HCT116 (cell line): ENCODE data around the gene ZNF516. TPM values are rescaled to one million over a fixed set of nuclear protein-coding genes. Genes with fewer than 3 reads are reported as not detected.

Experiments used
- ATAC-seq: fragments of 200-7000 bp; cut with Tn5 transposase; 2 replicates; pipeline ENCODE4 v1.9.1; 2020; ENCODE audit warnings: mild to moderate bottlenecking, moderate library complexity
- BruUV-seq: library from RNA; stranded (reverse); fragments of 400-500 nt; replicated peaks from 2 replicates; lab custom pipeline; 2021; lab: Mats Ljungman, UMichigan
- CTCF ChIA-PET: fragments of 300-600 bp; sonication (Branson Sonifier 250); formaldehyde crosslinking; loops from one replicate; lab custom pipeline; 2021; ENCODE audit warnings: antibody characterized with exemption; lab: Charles Lee
- POLR2A ChIA-PET: fragments of 300-600, 350-600 bp; sonication (Branson Sonifier 250); formaldehyde crosslinking; loops from one replicate; lab custom pipeline; 2021; ENCODE audit warnings: antibody characterized with exemption; lab: Charles Lee
- RAD21 ChIA-PET, 2 experiments: fragments of 300-600 bp; sonication (Branson Sonifier 250); formaldehyde crosslinking; loops; one replicate each; lab custom pipeline; 2023; ENCODE audit warnings: low total read pairs in 2 of 2; ENCODE audit not compliant: uncharacterized antibody in 2 of 2, unreplicated experiment in 2 of 2, low non-redundant PET in 1 of 2; lab: Charles Lee
- DNase-seq: peaks from one replicate; pipeline ENCODE4 v3.0.0-alpha.2; 2010; ENCODE audit warnings: low read depth, low spot score
- H2AFZ ChIP-seq: fragments of 200-600 bp; shearing (Covaris generic), sonication (generic); 2 replicates; pipeline ENCODE4 v1.6.1; 2017; ENCODE audit warnings: low read depth, mixed run types, mixed read lengths, antibody characterized with exemption, low read length; ENCODE audit not compliant: poor library complexity, severe bottlenecking
- H3K27ac ChIP-seq: 2 replicates; pipeline ENCODE4 v1.5.1; 2012; ENCODE audit warnings: low read depth, low read length
- H3K27me3 ChIP-seq: fragments of 200-600 bp; sonication (generic); 2 replicates; pipeline ENCODE4 v1.6.1; 2016; ENCODE audit warnings: mixed run types, low read length, mixed read lengths; ENCODE audit not compliant: insufficient read depth
- H3K36me3 ChIP-seq, 2 experiments: fragments of 200-500 bp in 1 of 2; fragments of 200-600 bp in 1 of 2; sonication (Bioruptor generic) in 1 of 2; sonication (generic) in 1 of 2; 2 replicates each; pipeline versions ENCODE4 v1.5.1 to v1.6.1; 2014 to 2016; ENCODE audit warnings: low read length in 2 of 2, inconsistent platforms in 1 of 2, mixed read lengths in 1 of 2, mixed run types in 1 of 2; ENCODE audit not compliant: insufficient read depth in 2 of 2, control insufficient read depth in 1 of 2
- H3K4me1 ChIP-seq, 2 experiments: fragments of 200-600 bp in 1 of 2; sonication (generic) in 1 of 2; 2 replicates each; pipeline versions ENCODE4 v1.5.1 to v1.6.1; 2012 to 2017; ENCODE audit warnings: low read length in 2 of 2, inconsistent platforms in 1 of 2, mild to moderate bottlenecking in 1 of 2, mixed read lengths in 1 of 2, mixed run types in 1 of 2, moderate library complexity in 1 of 2; ENCODE audit not compliant: insufficient read depth in 2 of 2, control insufficient read depth in 1 of 2
- H3K4me2 ChIP-seq: fragments of 200-600 bp; sonication (generic); 2 replicates; pipeline ENCODE4 v1.6.1; 2017; ENCODE audit warnings: mixed run types, low read length, mixed read lengths
- H3K4me3 ChIP-seq, 2 experiments: fragments of 200-600 bp in 1 of 2; sonication (generic) in 1 of 2; replicated peaks in 1 of 2; 2 replicates each; pipeline ENCODE4 v1.5.1; 2011 to 2016; ENCODE audit warnings: low read length in 2 of 2, control low read depth in 1 of 2, low read depth in 1 of 2, mild to moderate bottlenecking in 1 of 2, mixed read lengths in 1 of 2, mixed run types in 1 of 2
- H3K79me2 ChIP-seq: fragments of 200-600 bp; sonication (generic); 2 replicates; pipeline ENCODE4 v1.6.1; 2017; ENCODE audit warnings: mild to moderate bottlenecking, mixed run types, low read length, moderate library complexity, mixed read lengths; ENCODE audit not compliant: insufficient read depth
- H3K9ac ChIP-seq: fragments of 200-600 bp; sonication (generic); 2 replicates; pipeline ENCODE4 v1.6.1; 2016; ENCODE audit warnings: low read length, mixed read lengths
- H3K9me2 ChIP-seq: fragments of 200-600 bp; sonication (generic), shearing (Covaris generic); 2 replicates; pipeline ENCODE4 v1.6.1; 2017; ENCODE audit warnings: mixed run types, mild to moderate bottlenecking, moderate library complexity; ENCODE audit not compliant: insufficient read depth
- H3K9me3 ChIP-seq, 2 experiments: fragments of 200-500 bp in 1 of 2; fragments of 200-600 bp in 1 of 2; sonication (Bioruptor generic) in 1 of 2; sonication (generic) in 1 of 2; 2 replicates each; pipeline ENCODE4 v1.6.1; 2014 to 2017; ENCODE audit warnings: low read length in 2 of 2, mixed read lengths in 2 of 2, inconsistent platforms in 1 of 2, low read depth in 1 of 2, mild to moderate bottlenecking in 1 of 2, mixed run types in 1 of 2, moderate library complexity in 1 of 2; ENCODE audit not compliant: control insufficient read depth in 1 of 2, insufficient read depth in 1 of 2
- H4K20me1 ChIP-seq: fragments of 200-600 bp; sonication (generic), shearing (Covaris generic); 2 replicates; pipeline ENCODE4 v1.6.1; 2017; ENCODE audit warnings: mixed run types, mild to moderate bottlenecking, moderate library complexity; ENCODE audit not compliant: insufficient read depth
- CBX3 ChIP-seq: IDR thresholded peaks from 2 replicates; pipeline ENCODE4 v1.6.1; 2012; ENCODE audit warnings: low read depth
- CEBPB ChIP-seq: IDR thresholded peaks from 2 replicates; pipeline ENCODE4 v1.6.1; 2012; ENCODE audit warnings: low read depth
- EGR1 ChIP-seq: IDR thresholded peaks from 2 replicates; pipeline ENCODE4 v1.6.1; 2012; ENCODE audit warnings: low read depth
- ELF1 ChIP-seq: IDR thresholded peaks from 2 replicates; pipeline ENCODE4 v1.6.1; 2012; ENCODE audit warnings: low read depth, borderline replicate concordance
- EZH2 ChIP-seq: fragments of 200-600 bp; sonication (generic); IDR thresholded peaks from 2 replicates; pipeline ENCODE4 v1.6.1; 2017; ENCODE audit warnings: antibody characterized with exemption, mixed run types
- FOSL1 ChIP-seq: IDR thresholded peaks from 2 replicates; pipeline ENCODE4 v1.6.1; 2012; ENCODE audit warnings: low read depth
- POLR2A ChIP-seq: IDR thresholded peaks from 2 replicates; pipeline ENCODE4 v1.7.0; 2011; ENCODE audit warnings: borderline replicate concordance; ENCODE audit not compliant: insufficient read depth, insufficient read length; ENCODE audit errors: extremely low read depth
- POLR2AphosphoS5 ChIP-seq: IDR thresholded peaks from 2 replicates; pipeline ENCODE4 v1.6.1; 2011; ENCODE audit warnings: mild to moderate bottlenecking, low read depth, low read length, moderate library complexity
- RAD21 ChIP-seq: IDR thresholded peaks from 2 replicates; pipeline ENCODE4 v1.6.1; 2012; ENCODE audit warnings: low read depth, mild to moderate bottlenecking
- SIN3A ChIP-seq: IDR thresholded peaks from 2 replicates; pipeline ENCODE4 v1.6.1; 2012; ENCODE audit warnings: low read depth
- SP1 ChIP-seq: IDR thresholded peaks from 2 replicates; pipeline ENCODE4 v1.6.1; 2012; ENCODE audit warnings: low read depth
- SRF ChIP-seq: IDR thresholded peaks from 2 replicates; pipeline ENCODE4 v1.6.1; 2012; ENCODE audit warnings: low read depth
- TCF7L2 ChIP-seq: IDR thresholded peaks from 2 replicates; pipeline ENCODE4 v1.7.0; 2011; ENCODE audit warnings: borderline replicate concordance, inconsistent platforms; ENCODE audit not compliant: insufficient read depth, insufficient read length; ENCODE audit errors: extremely low read depth
- YY1 ChIP-seq: IDR thresholded peaks from 2 replicates; pipeline ENCODE4 v1.6.1; 2011; ENCODE audit warnings: low read length, low read depth, moderate library complexity, mild to moderate bottlenecking; ENCODE audit not compliant: insufficient replicate concordance; ENCODE audit errors: extremely low read depth
- ZFX ChIP-seq: fragments of 450-650 bp; IDR thresholded peaks from 2 replicates; pipeline ENCODE4 v1.6.1; 2017
- ZNF274 ChIP-seq: fragments of 200-500 bp; sonication (Bioruptor generic); IDR thresholded peaks from 2 replicates; pipeline ENCODE4 v1.6.1; 2014; ENCODE audit warnings: mild to moderate bottlenecking, low read depth, low read length, inconsistent platforms
- intact Hi-C: fragments of 100-400 bp; cut with micrococcal nuclease; formaldehyde crosslinking; loops from 2 replicates; pipeline ENCODE4 v1.10.0; 2022
- total RNA-seq: library from RNA; stranded (reverse); gene quantifications from one replicate; pipeline ENCODE4 v1.2.1, GENCODE V29; 2021; ENCODE audit not compliant: unreplicated experiment
- TF ChIP-seq, protein P1 (sequence below): IDR thresholded peaks from 2 replicates; pipeline ENCODE4 v1.6.1; 2012; ENCODE audit warnings: low read depth
- TF ChIP-seq, protein P2 (sequence below): IDR thresholded peaks from 2 replicates; pipeline ENCODE4 v1.6.1; 2011; ENCODE audit warnings: mild to moderate bottlenecking, low read length, moderate library complexity; ENCODE audit not compliant: insufficient replicate concordance; ENCODE audit errors: extremely low read depth
- TF ChIP-seq, protein P3 (sequence below): IDR thresholded peaks from 2 replicates; pipeline ENCODE4 v1.6.1; 2012
- TF ChIP-seq, protein P4 (sequence below): IDR thresholded peaks from 2 replicates; pipeline ENCODE4 v1.6.1; 2012

The ZNF516 gene
- total RNA-seq, 1 experiment from 2014 or later, result 32.0 TPM

DNA sequence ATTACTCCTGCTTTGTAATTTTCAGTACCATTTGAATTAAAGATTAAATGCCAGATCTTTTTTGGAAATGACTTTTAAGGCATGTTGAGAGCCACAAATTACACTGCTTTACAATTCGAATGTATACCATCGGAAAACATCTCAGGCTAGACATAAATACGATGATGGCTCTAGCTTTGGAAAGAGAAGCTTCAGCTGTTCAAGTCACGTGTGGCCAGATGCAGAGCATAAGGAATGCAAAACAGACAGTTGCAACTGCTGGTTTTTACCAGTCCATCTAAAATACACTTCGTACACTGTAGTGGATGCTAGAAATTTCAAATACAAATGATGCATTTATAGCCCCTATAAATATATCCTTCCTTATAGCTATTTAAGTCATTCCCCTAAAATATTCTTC lies 8.0 kb downstream of the ZNF516 start:
- no TSS peak for BruUV-seq
- Histone ChIP-seq H4K20me1 (no peaks in the 10 kb centered on the region), H2AFZ (no peak overlapping the region), H3K9me2 (no peaks in the 10 kb centered on the region), H3K27ac (no peak overlapping the region), H3K36me3 (no peaks in the 10 kb centered on the region), H3K4me2 (no peak overlapping the region), H3K4me1 (peaks cover 0 to 9% of the 10 kb centered on the region in 2 experiments; a peak in 1 of 4 replicates), H3K27me3 (no peaks in the 10 kb centered on the region), H3K9ac (no peak overlapping the region), H3K79me2 (peaks cover 30% of the 10 kb centered on the region), H3K4me3 (no peak overlapping the region), H3K9me3 (no peaks in the 10 kb centered on the region)
- POLR2A ChIA-PET, result no interaction called here
- RAD21 ChIA-PET, result no interaction called here
- TF ChIP-seq POLR2A, result no peak
- no peak for TF ChIP-seq SIN3A
- no peak for TF ChIP-seq TCF7L2
- TF ChIP-seq EGR1, result no peak
- no peak for TF ChIP-seq RAD21
- TF ChIP-seq EZH2, result no peak
- no peak for TF ChIP-seq POLR2AphosphoS5
- TF ChIP-seq, protein P1, sequence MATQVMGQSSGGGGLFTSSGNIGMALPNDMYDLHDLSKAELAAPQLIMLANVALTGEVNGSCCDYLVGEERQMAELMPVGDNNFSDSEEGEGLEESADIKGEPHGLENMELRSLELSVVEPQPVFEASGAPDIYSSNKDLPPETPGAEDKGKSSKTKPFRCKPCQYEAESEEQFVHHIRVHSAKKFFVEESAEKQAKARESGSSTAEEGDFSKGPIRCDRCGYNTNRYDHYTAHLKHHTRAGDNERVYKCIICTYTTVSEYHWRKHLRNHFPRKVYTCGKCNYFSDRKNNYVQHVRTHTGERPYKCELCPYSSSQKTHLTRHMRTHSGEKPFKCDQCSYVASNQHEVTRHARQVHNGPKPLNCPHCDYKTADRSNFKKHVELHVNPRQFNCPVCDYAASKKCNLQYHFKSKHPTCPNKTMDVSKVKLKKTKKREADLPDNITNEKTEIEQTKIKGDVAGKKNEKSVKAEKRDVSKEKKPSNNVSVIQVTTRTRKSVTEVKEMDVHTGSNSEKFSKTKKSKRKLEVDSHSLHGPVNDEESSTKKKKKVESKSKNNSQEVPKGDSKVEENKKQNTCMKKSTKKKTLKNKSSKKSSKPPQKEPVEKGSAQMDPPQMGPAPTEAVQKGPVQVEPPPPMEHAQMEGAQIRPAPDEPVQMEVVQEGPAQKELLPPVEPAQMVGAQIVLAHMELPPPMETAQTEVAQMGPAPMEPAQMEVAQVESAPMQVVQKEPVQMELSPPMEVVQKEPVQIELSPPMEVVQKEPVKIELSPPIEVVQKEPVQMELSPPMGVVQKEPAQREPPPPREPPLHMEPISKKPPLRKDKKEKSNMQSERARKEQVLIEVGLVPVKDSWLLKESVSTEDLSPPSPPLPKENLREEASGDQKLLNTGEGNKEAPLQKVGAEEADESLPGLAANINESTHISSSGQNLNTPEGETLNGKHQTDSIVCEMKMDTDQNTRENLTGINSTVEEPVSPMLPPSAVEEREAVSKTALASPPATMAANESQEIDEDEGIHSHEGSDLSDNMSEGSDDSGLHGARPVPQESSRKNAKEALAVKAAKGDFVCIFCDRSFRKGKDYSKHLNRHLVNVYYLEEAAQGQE, result no peak
- no peak for TF ChIP-seq SRF
- TF ChIP-seq SP1, result no peak
- no peak for TF ChIP-seq YY1
- TF ChIP-seq, protein P2, sequence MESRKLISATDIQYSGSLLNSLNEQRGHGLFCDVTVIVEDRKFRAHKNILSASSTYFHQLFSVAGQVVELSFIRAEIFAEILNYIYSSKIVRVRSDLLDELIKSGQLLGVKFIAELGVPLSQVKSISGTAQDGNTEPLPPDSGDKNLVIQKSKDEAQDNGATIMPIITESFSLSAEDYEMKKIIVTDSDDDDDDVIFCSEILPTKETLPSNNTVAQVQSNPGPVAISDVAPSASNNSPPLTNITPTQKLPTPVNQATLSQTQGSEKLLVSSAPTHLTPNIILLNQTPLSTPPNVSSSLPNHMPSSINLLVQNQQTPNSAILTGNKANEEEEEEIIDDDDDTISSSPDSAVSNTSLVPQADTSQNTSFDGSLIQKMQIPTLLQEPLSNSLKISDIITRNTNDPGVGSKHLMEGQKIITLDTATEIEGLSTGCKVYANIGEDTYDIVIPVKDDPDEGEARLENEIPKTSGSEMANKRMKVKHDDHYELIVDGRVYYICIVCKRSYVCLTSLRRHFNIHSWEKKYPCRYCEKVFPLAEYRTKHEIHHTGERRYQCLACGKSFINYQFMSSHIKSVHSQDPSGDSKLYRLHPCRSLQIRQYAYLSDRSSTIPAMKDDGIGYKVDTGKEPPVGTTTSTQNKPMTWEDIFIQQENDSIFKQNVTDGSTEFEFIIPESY, result no peak
- TF ChIP-seq CEBPB, result no peak
- no peak for TF ChIP-seq ZNF274
- no peak for TF ChIP-seq ZFX
- TF ChIP-seq, protein P3, sequence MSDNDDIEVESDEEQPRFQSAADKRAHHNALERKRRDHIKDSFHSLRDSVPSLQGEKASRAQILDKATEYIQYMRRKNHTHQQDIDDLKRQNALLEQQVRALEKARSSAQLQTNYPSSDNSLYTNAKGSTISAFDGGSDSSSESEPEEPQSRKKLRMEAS, result no peak
- TF ChIP-seq FOSL1, result no peak
- TF ChIP-seq, protein P4, sequence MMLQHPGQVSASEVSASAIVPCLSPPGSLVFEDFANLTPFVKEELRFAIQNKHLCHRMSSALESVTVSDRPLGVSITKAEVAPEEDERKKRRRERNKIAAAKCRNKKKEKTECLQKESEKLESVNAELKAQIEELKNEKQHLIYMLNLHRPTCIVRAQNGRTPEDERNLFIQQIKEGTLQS, result no peak
- no peak for TF ChIP-seq CBX3
- TF ChIP-seq ELF1, result no peak
- CTCF ChIA-PET, result no interaction called here
- intact Hi-C loops, result no loop called here
- DNase-seq (no peak), ATAC-seq (no peak)
